Measurements from ENCODE around the gene FSD2.

The FSD2 gene

DNA sequence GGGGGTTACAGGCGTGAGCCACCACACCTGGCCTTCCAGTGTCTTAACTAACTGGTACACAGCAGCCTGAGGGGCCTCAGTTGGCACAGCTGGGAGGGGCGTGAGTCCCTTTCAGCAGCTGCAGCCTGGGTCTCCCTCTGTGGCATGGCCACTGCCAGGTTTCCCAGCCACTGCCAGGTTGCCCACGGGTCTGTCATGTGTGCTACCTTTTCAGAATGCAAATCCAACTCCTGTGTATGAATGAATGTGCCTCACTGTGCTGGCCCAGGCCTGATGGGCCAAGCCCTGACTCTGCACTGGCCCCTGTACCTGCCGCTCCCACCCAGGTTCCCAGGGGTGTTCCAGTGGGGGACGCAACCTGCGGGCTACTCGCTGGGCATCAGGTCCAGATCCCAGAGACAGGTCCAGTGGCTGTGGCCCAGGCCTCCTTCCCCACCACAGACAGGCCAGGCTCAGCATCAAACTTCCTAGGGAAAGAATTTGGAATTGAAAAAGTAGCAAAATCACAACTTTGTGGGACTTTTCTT, 29.6 kb upstream of the FSD2 start:
- H3K27ac ChIP-seq (ENCODE audit: low read length): no peak overlapping the region
- no peak overlapping the region for H3K9ac ChIP-seq (ENCODE audit: low read length)
- H3F3A ChIP-seq (ENCODE audit: insufficient read depth, low read length): no peaks in the 10 kb centered on the region
- H3K4me3 ChIP-seq (ENCODE audit: low read length): no peak overlapping the region
- no peak for TF ChIP-seq EZH2phosphoT487 (IDR thresholded peaks at IDR 0.05; ENCODE audit: low read length)
- TF ChIP-seq, protein P1, sequence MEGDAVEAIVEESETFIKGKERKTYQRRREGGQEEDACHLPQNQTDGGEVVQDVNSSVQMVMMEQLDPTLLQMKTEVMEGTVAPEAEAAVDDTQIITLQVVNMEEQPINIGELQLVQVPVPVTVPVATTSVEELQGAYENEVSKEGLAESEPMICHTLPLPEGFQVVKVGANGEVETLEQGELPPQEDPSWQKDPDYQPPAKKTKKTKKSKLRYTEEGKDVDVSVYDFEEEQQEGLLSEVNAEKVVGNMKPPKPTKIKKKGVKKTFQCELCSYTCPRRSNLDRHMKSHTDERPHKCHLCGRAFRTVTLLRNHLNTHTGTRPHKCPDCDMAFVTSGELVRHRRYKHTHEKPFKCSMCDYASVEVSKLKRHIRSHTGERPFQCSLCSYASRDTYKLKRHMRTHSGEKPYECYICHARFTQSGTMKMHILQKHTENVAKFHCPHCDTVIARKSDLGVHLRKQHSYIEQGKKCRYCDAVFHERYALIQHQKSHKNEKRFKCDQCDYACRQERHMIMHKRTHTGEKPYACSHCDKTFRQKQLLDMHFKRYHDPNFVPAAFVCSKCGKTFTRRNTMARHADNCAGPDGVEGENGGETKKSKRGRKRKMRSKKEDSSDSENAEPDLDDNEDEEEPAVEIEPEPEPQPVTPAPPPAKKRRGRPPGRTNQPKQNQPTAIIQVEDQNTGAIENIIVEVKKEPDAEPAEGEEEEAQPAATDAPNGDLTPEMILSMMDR (IDR thresholded peaks at IDR 0.05; ENCODE audit: low read length): no peak
- H3K9me2 ChIP-seq (replicated peaks; ENCODE audit: insufficient read depth, low read length): no peaks in the 10 kb centered on the region
- no peak overlapping the region for H3K4me2 ChIP-seq (ENCODE audit: low read depth, low read length)
- H3K4me1 ChIP-seq (ENCODE audit: low read length): no peaks in the 10 kb centered on the region
- H3K9me3 ChIP-seq (replicated peaks; ENCODE audit: insufficient read depth, low read length): no peaks in the 10 kb centered on the region
- no peak for DNase-seq
- no peaks in the 10 kb centered on the region for H3K79me2 ChIP-seq (ENCODE audit: low read length)
- no peak overlapping the region for H2AFZ ChIP-seq (ENCODE audit: low read length)
- H4K20me1 ChIP-seq (ENCODE audit: insufficient read depth, low read length): no peaks in the 10 kb centered on the region
- no peaks in the 10 kb centered on the region for H3K27me3 ChIP-seq (replicated peaks; ENCODE audit: insufficient read depth, low read length)
- peaks cover 14% of the 10 kb centered on the region for H3K36me3 ChIP-seq (replicated peaks; ENCODE audit: insufficient read depth, low read length)

DNA sequence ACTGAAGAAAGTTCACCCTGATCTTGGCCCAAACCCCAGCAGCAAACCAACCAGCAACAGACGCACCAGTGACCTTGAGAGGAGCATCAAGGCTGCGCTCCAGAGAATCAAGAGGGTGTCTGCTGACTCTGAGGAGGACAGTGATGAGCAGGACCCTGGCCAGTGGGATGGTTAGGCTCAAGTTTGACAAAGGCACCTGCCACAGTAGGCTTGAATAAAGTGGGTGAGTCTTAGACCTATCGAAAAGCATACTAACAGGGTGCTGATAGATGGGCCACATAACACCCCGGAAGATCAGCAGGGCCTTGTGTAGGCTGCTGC, 27.5 kb upstream of the FSD2 start:
- H3K4me3 ChIP-seq (ENCODE audit: low read length): no peak overlapping the region
- H2AFZ ChIP-seq (ENCODE audit: low read length): no peak overlapping the region
- H3K27ac ChIP-seq (ENCODE audit: low read length): no peak overlapping the region
- no peaks in the 10 kb centered on the region for H3K27me3 ChIP-seq (replicated peaks; ENCODE audit: insufficient read depth, low read length)
- no peak for DNase-seq
- H3K9ac ChIP-seq (ENCODE audit: low read length): no peak overlapping the region
- no peaks in the 10 kb centered on the region for H4K20me1 ChIP-seq (ENCODE audit: insufficient read depth, low read length)
- no peaks in the 10 kb centered on the region for H3K4me1 ChIP-seq (ENCODE audit: low read length)
- no peaks in the 10 kb centered on the region for H3K9me2 ChIP-seq (replicated peaks; ENCODE audit: insufficient read depth, low read length)
- H3F3A ChIP-seq (ENCODE audit: insufficient read depth, low read length): no peaks in the 10 kb centered on the region
- H3K9me3 ChIP-seq (replicated peaks; ENCODE audit: insufficient read depth, low read length): no peaks in the 10 kb centered on the region
- TF ChIP-seq EZH2phosphoT487 (IDR thresholded peaks at IDR 0.05; ENCODE audit: low read length): no peak
- TF ChIP-seq, protein P1 (IDR thresholded peaks at IDR 0.05; ENCODE audit: low read length): no peak
- no peak for TF ChIP-seq EZH2 (optimal IDR thresholded peaks at IDR 0.05; ENCODE audit: low read depth, low read length)
- H3K4me2 ChIP-seq (ENCODE audit: low read depth, low read length): no peak overlapping the region
- peaks cover 14% of the 10 kb centered on the region for H3K36me3 ChIP-seq (replicated peaks; ENCODE audit: insufficient read depth, low read length)
- no peaks in the 10 kb centered on the region for H3K79me2 ChIP-seq (ENCODE audit: low read length)

DNA sequence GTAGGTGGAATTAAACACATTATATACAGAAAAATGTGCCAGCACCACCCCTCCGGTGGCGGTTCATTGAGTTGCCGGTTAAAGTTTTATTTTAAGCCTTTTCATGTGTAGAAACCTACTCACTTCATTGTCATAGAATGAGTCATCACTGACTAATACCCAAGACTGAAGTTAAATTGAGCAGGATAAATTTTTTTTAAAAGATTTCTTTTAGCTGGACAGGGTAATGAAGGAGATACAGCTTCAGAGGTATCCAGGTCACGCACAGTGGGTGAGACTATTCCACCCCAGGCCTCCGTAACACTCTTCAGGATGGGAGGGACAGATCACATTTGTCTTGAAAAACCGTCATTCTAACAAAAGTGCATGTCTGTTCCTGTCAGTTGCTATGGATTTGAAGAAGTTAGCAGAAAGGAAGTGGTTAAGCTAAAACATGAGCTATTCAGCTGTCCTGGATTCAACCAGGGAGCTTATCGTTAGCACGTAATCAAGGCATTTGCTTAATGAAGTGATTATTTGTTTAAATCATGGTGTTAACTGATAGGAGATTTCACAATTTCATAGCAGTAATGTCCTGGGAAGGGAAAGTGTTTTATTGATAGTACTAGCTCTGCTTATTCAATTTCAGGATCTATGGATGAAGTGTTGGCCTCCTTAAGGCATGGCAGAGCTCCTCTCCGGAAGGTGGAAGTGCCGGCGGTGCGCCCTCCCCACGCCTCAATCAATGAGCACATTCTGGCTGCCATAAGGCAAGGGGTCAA, 26.9 kb upstream of the FSD2 start:
- no peaks in the 10 kb centered on the region for H3K9me3 ChIP-seq (replicated peaks; ENCODE audit: insufficient read depth, low read length)
- no peaks in the 10 kb centered on the region for H3K79me2 ChIP-seq (ENCODE audit: low read length)
- H4K20me1 ChIP-seq (ENCODE audit: insufficient read depth, low read length): no peaks in the 10 kb centered on the region
- H3K9ac ChIP-seq (ENCODE audit: low read length): no peak overlapping the region
- no peaks in the 10 kb centered on the region for H3K9me2 ChIP-seq (replicated peaks; ENCODE audit: insufficient read depth, low read length)
- H3K4me2 ChIP-seq (ENCODE audit: low read depth, low read length): no peak overlapping the region
- no peak overlapping the region for H3K27ac ChIP-seq (ENCODE audit: low read length)
- DNase-seq: no peak
- H3K36me3 ChIP-seq (replicated peaks; ENCODE audit: insufficient read depth, low read length): peaks cover 14% of the 10 kb centered on the region
- no peaks in the 10 kb centered on the region for H3K27me3 ChIP-seq (replicated peaks; ENCODE audit: insufficient read depth, low read length)
- no peak overlapping the region for H2AFZ ChIP-seq (ENCODE audit: low read length)
- H3K4me1 ChIP-seq (ENCODE audit: low read length): no peaks in the 10 kb centered on the region
- no peak overlapping the region for H3K4me3 ChIP-seq (ENCODE audit: low read length)
- TF ChIP-seq, protein P1 (IDR thresholded peaks at IDR 0.05; ENCODE audit: low read length): no peak
- TF ChIP-seq EZH2phosphoT487 (IDR thresholded peaks at IDR 0.05; ENCODE audit: low read length): no peak
- no peak for TF ChIP-seq EZH2 (optimal IDR thresholded peaks at IDR 0.05; ENCODE audit: low read depth, low read length)
- H3F3A ChIP-seq (ENCODE audit: insufficient read depth, low read length): no peaks in the 10 kb centered on the region
